IPS-NIHi7 (cell line): ENCODE results near the gene EPHA1.

ENCODE experiments used
- DNase-seq: peaks from one replicate; pipeline ENCODE4 v3.0.0; 2012; ENCODE audit warnings: mixed read lengths; ENCODE audit errors: extremely low spot score

The EPHA1 gene

GRCh38 chr7:143374561-143374960, 34.1 kb downstream of the EPHA1 start:
- DNase-seq: no peak

GRCh38 chr7:143373255-143373794, 35.3 kb downstream of the EPHA1 start:
- DNase-seq: peak; percentile 41

GRCh38 chr7:143372070-143372469, 36.6 kb downstream of the EPHA1 start:
- no peak for DNase-seq

GRCh38 chr7:143369678-143370651, 38.7 kb downstream of the EPHA1 start:
- no peak for DNase-seq

GRCh38 chr7:143368387-143368786, 40.3 kb downstream of the EPHA1 start:
- DNase-seq: no peak

GRCh38 chr7:143367972-143368371, 40.7 kb downstream of the EPHA1 start:
- no peak for DNase-seq

GRCh38 chr7:143363016-143363937, 45.4 kb downstream of the EPHA1 start:
- no peak for DNase-seq

GRCh38 chr7:143362131-143363015, 46.3 kb downstream of the EPHA1 start, which contains the start of gene FAM131B:
Gene FAM131B, minus strand, starts transcription at chr7:143362713. Its CDS starts 110 bp downstream, at chr7:143362603.
- peak; percentile 79 for DNase-seq

GRCh38 chr7:143361552-143362130, 47.0 kb downstream of the EPHA1 start:
- DNase-seq: peak; percentile 49

- DNase-seq: peak; percentile 76
Measured at GRCh38 chr7:143360788-143361551, 47.7 kb downstream of the EPHA1 start.

- no peak for DNase-seq
Measured at GRCh38 chr7:143359771-143360353, 48.8 kb downstream of the EPHA1 start.

GRCh38 chr7:143358626-143359025, 50.0 kb downstream of the EPHA1 start:
- DNase-seq: no peak

- DNase-seq: no peak
Measured at GRCh38 chr7:143356414-143357050, 52.1 kb downstream of the EPHA1 start.

GRCh38 chr7:143355450-143356385, 52.9 kb downstream of the EPHA1 start:
- DNase-seq: peak; percentile 41

GRCh38 chr7:143354965-143355364, 53.7 kb downstream of the EPHA1 start:
- no peak for DNase-seq

GRCh38 chr7:143354376-143354775, 54.3 kb downstream of the EPHA1 start:
- DNase-seq: no peak

- no peak for DNase-seq
Measured at GRCh38 chr7:143352531-143353002, 56.1 kb downstream of the EPHA1 start.

GRCh38 chr7:143351574-143351973, 57.1 kb downstream of the EPHA1 start:
- no peak for DNase-seq
